Measurements from ENCODE around the gene PDCD6IP.
"Not testable (repeated sequence)": the region's sequence is repeated elsewhere in the genome, so short reads cannot be mapped to it uniquely, and the experiment has no call there.

The PDCD6IP gene

DNA sequence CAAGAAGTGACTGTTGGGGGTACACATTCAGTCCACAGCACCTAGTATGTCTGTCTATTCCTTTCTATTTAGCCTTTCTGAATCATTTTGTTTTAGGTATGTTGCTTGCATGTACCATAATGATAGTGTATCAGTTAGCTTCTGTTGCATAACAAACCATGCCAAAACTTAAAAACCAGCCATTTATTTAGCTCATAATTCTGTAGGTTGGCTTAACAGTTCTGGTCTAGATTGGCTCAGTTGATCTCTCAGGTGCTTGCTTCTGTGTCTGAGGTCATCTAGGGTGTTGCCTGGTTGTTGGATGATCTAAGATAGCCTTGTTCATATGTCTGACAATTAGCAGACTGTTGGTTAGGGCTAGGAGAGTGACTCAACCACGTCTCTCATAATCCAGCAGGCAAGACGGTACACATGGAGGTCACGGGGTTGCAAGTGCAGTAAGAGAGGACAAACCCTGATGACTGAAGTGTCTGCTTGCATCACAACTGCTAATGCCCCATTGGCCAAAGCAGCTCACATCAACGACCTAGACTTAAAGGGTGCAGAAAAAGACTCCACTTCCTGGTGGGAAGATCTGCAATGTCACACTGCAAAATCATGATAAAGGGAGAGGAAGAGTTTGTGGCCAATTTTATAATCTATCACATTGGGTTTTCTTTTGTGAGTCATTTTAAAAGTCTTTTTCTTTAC is 6.8 kb upstream of the PDCD6IP start:
- FAIRE-seq (no peak), DNase-seq (ENCODE audit: low spot score) (peak; percentile 62)

GRCh38 chr3:33792167-33792892 is 6.1 kb upstream of the PDCD6IP start:
- FAIRE-seq (no peak), DNase-seq (ENCODE audit: low spot score) (no peak)

- no peak for FAIRE-seq
- no peak for DNase-seq (ENCODE audit: low spot score)
Observed at GRCh38 chr3:33795131-33795530, 3.3 kb upstream of the PDCD6IP start.

GRCh38 chr3:33795856-33796536 is 2.4 kb upstream of the PDCD6IP start:
- no peak for DNase-seq (ENCODE audit: low spot score)
- FAIRE-seq: no peak

- FAIRE-seq: no peak
- no peak for DNase-seq (ENCODE audit: low spot score)
Observed at GRCh38 chr3:33798113-33798417, 365 bp upstream of the PDCD6IP start.

- no peak for FAIRE-seq
- DNase-seq (ENCODE audit: low spot score): no peak
Observed at GRCh38 chr3:33799202-33799551, 747 bp downstream of the PDCD6IP start.

GRCh38 chr3:33803252-33803651 is 4.8 kb downstream of the PDCD6IP start:
- FAIRE-seq: no peak
- DNase-seq (ENCODE audit: low spot score): no peak

DNA sequence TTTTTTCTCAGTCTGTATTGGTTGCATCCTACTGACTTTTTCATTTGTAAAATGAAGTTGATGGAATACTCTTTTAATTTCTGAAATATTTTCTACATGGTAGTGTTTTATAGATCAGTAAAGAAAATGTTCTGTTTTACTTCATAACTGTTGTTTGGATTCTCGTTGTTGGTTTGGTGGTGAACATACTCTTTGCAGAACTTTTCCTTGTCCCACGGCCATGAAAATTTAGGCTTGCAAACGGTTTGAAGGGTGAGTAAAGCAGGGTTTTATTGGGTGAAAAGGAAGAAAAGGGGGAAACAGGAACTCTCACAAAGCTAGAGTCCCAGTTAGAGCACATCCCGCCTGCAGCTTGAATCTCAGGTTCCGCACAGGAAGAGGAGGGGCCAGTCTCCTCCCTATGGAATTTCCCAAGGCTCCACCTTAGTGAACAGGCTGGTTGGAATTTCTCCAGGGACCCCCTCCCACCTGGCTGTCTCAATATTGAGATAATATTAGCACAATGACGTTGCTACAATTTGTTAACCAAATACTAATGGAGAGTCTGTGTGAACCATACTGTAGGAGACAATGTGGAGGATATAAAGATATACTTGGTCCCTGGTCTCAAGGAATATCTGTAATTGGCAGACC is 5.6 kb downstream of the PDCD6IP start:
- DNase-seq (ENCODE audit: low spot score): no peak
- no peak for FAIRE-seq

DNA sequence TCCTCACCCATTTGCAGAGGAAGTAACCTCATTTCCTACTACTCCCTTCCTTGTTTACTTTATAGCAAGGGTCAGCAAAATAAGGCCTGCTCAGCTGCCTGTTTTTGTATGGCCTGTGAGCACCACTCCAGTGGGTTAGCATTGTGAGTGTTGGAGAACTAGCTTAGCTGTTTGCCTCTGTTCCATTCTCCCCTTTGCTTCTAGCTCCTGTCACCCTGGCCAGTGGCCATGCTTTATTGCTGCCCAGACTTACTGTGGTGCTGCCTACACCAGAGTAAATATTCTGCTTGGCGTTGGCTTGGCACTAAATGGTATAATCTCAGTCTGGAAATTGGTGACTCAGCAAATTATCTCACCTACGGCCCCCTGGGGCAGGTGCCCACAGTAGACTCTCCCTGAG is 8.8 kb downstream of the PDCD6IP start:
- no peak for FAIRE-seq

DNA sequence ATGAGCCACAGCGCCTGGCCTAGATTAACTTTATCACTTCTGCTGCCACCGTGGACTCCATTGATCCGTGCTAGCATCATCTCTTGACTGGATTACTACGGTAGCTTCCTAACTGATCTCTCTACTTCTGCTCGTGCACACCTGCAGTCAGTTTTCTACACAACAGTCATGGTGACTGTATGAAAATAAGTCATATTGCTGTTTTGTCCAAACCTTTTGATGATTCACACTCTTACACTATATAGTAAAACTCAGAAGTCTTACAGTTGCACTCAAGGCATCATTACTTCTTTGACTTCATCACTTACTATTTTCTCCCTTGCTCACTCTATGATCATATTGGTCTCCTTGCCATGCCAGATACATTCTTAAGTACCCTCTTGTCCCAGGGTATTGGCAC is 10.1 kb downstream of the PDCD6IP start:
- DNase-seq (ENCODE audit: low spot score) (no peak), FAIRE-seq (no peak)

More for the DNA sequence above, 8.8 kb downstream of the PDCD6IP start:
- no peak for DNase-seq (ENCODE audit: low spot score)

DNA sequence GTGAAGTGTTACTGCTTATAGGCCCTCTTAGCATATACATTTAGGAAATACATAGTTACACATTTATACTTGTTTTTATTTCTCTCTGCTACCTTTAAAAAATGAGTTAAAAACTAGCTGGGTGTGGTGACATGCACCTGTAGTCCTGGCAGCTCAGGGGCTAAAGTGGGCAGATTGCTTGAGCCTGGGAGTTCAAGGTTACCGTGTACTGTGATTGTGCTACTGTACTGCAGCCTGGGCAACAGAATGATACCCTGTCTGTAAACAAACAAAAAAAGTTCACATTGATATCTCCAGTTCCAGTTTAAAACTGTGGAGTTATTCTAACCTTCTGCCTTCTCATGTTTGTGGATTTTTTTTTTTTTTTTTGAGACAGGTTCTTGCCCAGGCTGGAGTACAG is 12.1 kb downstream of the PDCD6IP start:
- FAIRE-seq (no peak), DNase-seq (ENCODE audit: low spot score) (no peak)

- FAIRE-seq (no peak), DNase-seq (ENCODE audit: low spot score) (no peak)
Observed at GRCh38 chr3:33821989-33822388, 23.6 kb downstream of the PDCD6IP start.

GRCh38 chr3:33823821-33824220 is 25.4 kb downstream of the PDCD6IP start:
- FAIRE-seq: no peak

GRCh38 chr3:33825111-33825510 is 26.7 kb downstream of the PDCD6IP start:
- FAIRE-seq: no peak

More at GRCh38 chr3:33823821-33824220, 25.4 kb downstream of the PDCD6IP start:
- DNase-seq (ENCODE audit: low spot score): no peak

DNA sequence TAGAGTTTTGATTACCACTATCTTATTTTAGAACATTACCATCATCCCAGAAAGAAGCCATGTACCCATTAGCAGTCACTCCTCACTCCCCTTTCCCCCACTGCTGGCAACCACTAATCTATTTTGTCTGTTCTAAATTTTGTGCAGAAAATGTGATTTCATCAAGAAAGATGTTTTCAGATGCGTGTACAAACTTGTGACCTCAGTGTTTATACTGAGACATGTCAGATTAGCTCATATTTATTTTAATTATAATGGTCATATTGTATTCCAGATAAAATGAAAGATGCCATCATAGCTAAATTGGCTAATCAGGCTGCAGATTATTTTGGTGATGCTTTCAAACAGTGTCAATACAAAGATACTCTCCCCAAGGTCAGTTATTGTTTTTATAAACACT is 27.8 kb downstream of the PDCD6IP start:
- DNase-seq (ENCODE audit: low spot score): no peak
- no peak for FAIRE-seq

More at GRCh38 chr3:33825111-33825510, 26.7 kb downstream of the PDCD6IP start:
- no peak for DNase-seq (ENCODE audit: low spot score)

DNA sequence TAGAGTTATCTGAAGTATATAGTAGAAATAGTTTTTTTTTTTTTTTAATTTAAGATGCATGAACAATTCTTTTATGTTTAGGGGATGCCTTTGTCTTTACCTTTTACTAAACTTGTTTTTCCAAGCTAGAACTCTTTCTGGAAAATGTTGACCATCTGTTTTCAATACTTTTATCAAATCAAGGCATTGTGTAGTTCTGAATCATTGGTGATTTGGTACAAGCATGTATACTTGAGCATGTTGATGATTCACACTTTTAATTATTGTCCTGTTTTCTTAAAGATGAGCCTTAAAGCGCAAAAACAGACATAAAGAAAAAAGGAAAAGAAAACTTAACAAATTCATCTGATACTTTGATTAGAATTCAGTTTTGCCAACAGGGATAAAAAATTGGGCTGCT is 28.3 kb downstream of the PDCD6IP start:
- DNase-seq (ENCODE audit: low spot score): no peak
- no peak for FAIRE-seq

- no peak for FAIRE-seq
Observed at GRCh38 chr3:33829720-33830119, 31.3 kb downstream of the PDCD6IP start.

DNA sequence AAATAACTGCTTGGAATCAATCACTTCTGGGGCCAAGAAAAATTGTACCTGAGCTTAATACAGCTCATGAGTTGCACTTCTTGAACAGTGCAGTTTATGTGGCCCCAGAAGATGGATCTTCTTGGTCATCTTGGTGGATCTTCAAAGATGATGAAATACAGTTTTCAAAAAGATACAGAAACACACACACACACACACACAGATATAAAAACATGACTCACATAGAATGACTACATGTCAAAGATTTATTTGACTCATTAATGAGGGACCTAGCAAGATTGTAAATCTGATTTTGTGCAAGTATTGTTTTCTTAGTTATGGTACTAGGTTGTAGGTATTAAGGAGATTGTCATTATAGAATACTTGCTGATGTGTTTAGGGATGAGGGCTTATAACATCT is 32.6 kb downstream of the PDCD6IP start:
- FAIRE-seq (no peak), DNase-seq (ENCODE audit: low spot score) (no peak)

More at GRCh38 chr3:33829720-33830119, 31.3 kb downstream of the PDCD6IP start:
- no peak for DNase-seq (ENCODE audit: low spot score)

- DNase-seq (ENCODE audit: low spot score) (no peak), FAIRE-seq (no peak)
Observed at GRCh38 chr3:33833408-33834095, 35.1 kb downstream of the PDCD6IP start.

GRCh38 chr3:33834096-33834453 is 35.6 kb downstream of the PDCD6IP start:
- DNase-seq (ENCODE audit: low spot score) (no peak), FAIRE-seq (no peak)

DNA sequence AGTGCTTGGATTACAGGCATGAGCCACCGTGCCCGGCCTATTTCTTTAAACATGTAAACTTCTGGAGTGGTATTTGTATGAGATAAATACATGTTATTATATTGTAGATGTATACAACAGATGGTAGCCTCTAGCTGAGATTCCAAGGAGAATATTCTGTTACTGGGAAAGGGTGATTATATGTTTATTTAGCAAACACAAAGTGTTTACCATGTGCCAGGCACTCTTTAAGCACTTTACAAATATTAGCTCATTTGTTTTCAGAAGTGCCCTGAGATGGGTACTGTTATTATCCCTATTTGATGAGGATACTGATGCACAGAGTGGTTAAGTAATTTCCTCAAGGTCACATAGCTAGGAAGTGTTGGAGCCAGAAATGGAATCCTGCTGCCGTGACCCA is 38.8 kb downstream of the PDCD6IP start:
- not testable (repeated sequence) for DNase-seq (ENCODE audit: low spot score); FAIRE-seq

DNA sequence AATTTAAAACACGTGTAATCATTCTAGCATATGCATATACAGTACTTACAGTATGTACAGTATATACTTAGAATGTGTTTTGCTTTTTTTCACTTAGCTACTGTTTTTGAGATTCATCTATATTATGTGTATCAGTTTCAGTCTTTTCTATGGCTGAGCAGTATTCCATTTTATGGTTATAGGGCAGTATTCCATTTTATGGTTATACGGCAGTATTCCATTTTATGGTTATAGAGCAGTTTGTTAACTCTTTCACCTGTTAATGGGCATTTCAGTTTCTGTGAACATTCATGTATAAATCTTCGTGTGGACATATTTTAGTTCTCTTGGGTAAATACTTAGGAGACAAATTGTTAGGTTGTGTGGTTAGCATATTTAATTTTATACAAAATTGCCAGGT is 40.9 kb downstream of the PDCD6IP start:
- FAIRE-seq: no peak
- no peak for DNase-seq (ENCODE audit: low spot score)

Measured in RCC 7860 (cell line).